Dendritic cell treated with granulocyte-macrophage colony-stimulating factor and Interleukin-4, amounts not matched to agents 40 ng/mL and 50 ng/mL, for 4 days (primary cell): ENCODE results near the gene RUBCNL.
A peak's percentile ranks its signal among the peaks of the same experiment; 100 is the strongest.

Experiments used
- H3K27ac Mint-ChIP-seq: one replicate; pipeline ENCODE4 v1.8.0; 2022; ENCODE audit warnings: mild to moderate bottlenecking, mixed read lengths
- H3K27me3 Mint-ChIP-seq: one replicate; pipeline ENCODE4 v1.8.0; 2022; ENCODE audit warnings: mild to moderate bottlenecking, mixed read lengths
- H3K36me3 Mint-ChIP-seq: one replicate; pipeline ENCODE4 v1.8.0; 2022; ENCODE audit warnings: low read depth, mixed read lengths
- H3K4me1 Mint-ChIP-seq: one replicate; pipeline ENCODE4 v1.8.0; 2022; ENCODE audit warnings: low read depth, mixed read lengths
- H3K4me3 Mint-ChIP-seq: one replicate; pipeline ENCODE4 v1.8.0; 2022; ENCODE audit warnings: mild to moderate bottlenecking, moderate library complexity, mixed read lengths
- H3K9me3 Mint-ChIP-seq: one replicate; pipeline ENCODE4 v1.8.0; 2022; ENCODE audit warnings: mixed read lengths
- intact Hi-C: fragments of 100-400 bp; cut with micrococcal nuclease; formaldehyde crosslinking; loops from one replicate; pipeline ENCODE4 v1.15.0; 2022

RUBCNL gene

GRCh38 chr13:46320406-46320805 lies 66.6 kb downstream of the RUBCNL start:
- peak overlapping the region; percentile 50 for H3K4me3 Mint-ChIP-seq

GRCh38 chr13:46318986-46319385 lies 68.1 kb downstream of the RUBCNL start:
- no peaks in the 10 kb centered on the region for H3K36me3 Mint-ChIP-seq
- H3K4me1 Mint-ChIP-seq: peaks cover 64% of the 10 kb centered on the region
- intact Hi-C loops: no loop called here

More at GRCh38 chr13:46320406-46320805, 66.6 kb downstream of the RUBCNL start:
- H3K9me3 Mint-ChIP-seq: no peaks in the 10 kb centered on the region
- no peaks in the 10 kb centered on the region for H3K36me3 Mint-ChIP-seq
- intact Hi-C loops: loop anchor here (2.0 to 5.0 kb wide), 3 partner anchors 33 to 513 kb away; no protein-coding TSS in a partner anchor
- H3K4me1 Mint-ChIP-seq: peaks cover 67% of the 10 kb centered on the region
- H3K27ac Mint-ChIP-seq: peak overlapping the region; percentile 85
- no peaks in the 10 kb centered on the region for H3K27me3 Mint-ChIP-seq

GRCh38 chr13:46317120-46317519 lies 69.9 kb downstream of the RUBCNL start:
- no peak overlapping the region for H3K27ac Mint-ChIP-seq

More at GRCh38 chr13:46318986-46319385, 68.1 kb downstream of the RUBCNL start:
- Mint-ChIP-seq H3K27ac (peak overlapping the region; percentile 85), H3K27me3 (no peaks in the 10 kb centered on the region), H3K4me3 (no peak overlapping the region), H3K9me3 (no peaks in the 10 kb centered on the region)

GRCh38 chr13:46315491-46316075 lies 71.5 kb downstream of the RUBCNL start:
- Mint-ChIP-seq H3K4me1 (peaks cover 59% of the 10 kb centered on the region), H3K9me3 (peaks cover 2% of the 10 kb centered on the region), H3K36me3 (no peaks in the 10 kb centered on the region), H3K27me3 (no peaks in the 10 kb centered on the region), H3K27ac (no peak overlapping the region), H3K4me3 (no peak overlapping the region)
- intact Hi-C loops: no loop called here

More at GRCh38 chr13:46317120-46317519, 69.9 kb downstream of the RUBCNL start:
- intact Hi-C loops: no loop called here
- no peaks in the 10 kb centered on the region for H3K36me3 Mint-ChIP-seq
- H3K9me3 Mint-ChIP-seq: no peaks in the 10 kb centered on the region
- peaks cover 68% of the 10 kb centered on the region for H3K4me1 Mint-ChIP-seq
- no peaks in the 10 kb centered on the region for H3K27me3 Mint-ChIP-seq
- H3K4me3 Mint-ChIP-seq: no peak overlapping the region

DNA sequence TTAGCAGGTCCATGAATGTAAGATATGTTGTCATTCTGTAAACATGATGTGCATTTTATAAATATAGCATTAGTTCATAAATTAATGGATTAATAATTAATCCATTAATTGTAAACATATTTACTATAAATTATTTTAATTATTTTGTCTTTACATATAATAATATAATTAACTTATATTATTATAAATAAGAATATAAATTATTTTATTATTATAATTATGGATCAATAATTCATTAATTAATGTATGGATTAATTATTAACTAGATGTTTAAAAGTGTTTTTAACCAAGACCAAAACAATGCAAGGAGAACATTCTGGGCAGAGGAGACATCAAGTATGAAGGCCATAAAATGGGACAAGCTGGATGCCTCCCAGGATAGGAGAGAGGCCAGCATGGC lies 72.0 kb downstream of the RUBCNL start:
- no peak overlapping the region for H3K4me3 Mint-ChIP-seq
- peaks cover 2% of the 10 kb centered on the region for H3K36me3 Mint-ChIP-seq
- H3K4me1 Mint-ChIP-seq: peaks cover 53% of the 10 kb centered on the region
- peaks cover 7% of the 10 kb centered on the region for H3K9me3 Mint-ChIP-seq
- no peak overlapping the region for H3K27ac Mint-ChIP-seq
- intact Hi-C loops: no loop called here
- no peaks in the 10 kb centered on the region for H3K27me3 Mint-ChIP-seq

DNA sequence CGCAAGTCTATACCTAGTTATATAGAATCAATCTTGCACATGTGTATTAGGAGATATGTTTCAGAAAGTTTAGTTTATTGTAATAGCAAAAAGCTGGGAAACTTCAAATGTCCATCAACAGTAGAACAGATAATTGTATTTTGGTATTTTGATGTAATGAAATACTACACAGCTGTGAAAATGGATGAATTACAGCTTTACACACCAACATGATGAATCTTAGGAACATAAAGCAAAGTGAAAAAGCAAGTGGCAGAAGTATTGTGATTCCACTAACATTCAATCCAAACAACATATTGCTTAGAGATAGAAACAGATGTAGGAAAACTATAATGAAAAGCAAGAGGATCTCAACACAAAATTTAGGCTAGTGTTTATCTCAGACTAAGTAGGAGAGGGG lies 72.5 kb downstream of the RUBCNL start:
- Mint-ChIP-seq H3K36me3 (peaks cover 6% of the 10 kb centered on the region), H3K27me3 (no peaks in the 10 kb centered on the region), H3K4me1 (peaks cover 51% of the 10 kb centered on the region), H3K27ac (no peak overlapping the region), H3K9me3 (peaks cover 12% of the 10 kb centered on the region), H3K4me3 (no peak overlapping the region)
- intact Hi-C loops: no loop called here

DNA sequence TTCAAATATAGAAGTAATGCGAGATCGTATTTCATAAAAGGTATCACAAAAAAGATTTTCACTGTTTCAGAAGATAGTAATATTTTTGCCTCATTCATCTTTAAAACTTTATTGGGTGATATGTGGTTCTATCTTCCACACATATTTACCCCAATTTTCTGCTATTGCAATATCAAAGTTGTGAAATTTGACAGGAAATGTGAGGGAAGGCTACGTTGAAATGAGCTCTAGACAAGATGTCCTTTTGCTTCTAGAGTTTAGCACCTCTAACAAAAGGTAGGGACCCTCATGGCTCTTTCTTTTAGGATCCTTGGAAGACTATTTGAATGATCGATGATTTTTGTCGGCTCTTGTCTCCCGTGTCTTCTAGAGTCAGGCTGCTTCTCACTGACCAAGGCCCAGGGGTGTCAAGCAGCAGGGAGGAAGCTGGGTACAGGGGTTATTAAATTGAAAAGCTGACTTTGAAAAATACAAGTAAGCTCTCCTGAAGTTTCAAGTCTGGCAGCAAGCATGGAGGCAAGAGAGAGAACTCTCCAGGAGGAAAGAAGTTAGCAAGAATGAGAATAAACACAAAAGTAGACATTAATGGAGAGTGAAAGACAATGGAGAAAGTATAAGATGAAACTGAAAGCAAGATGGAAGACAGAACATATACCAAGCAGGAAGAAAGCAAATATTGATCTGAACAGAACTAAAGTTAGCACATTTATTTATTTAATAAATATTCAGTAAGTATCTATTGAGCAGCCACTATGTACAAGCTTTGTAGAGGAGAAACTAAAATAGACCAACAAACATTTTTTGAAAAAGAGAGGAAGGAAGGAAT lies 73.4 kb downstream of the RUBCNL start:
- Mint-ChIP-seq H3K36me3 (peaks cover 6% of the 10 kb centered on the region), H3K4me3 (no peak overlapping the region), H3K4me1 (peaks cover 43% of the 10 kb centered on the region), H3K9me3 (peaks cover 16% of the 10 kb centered on the region), H3K27me3 (no peaks in the 10 kb centered on the region), H3K27ac (peak overlapping the region; percentile 51)
- intact Hi-C loops: no loop called here

DNA sequence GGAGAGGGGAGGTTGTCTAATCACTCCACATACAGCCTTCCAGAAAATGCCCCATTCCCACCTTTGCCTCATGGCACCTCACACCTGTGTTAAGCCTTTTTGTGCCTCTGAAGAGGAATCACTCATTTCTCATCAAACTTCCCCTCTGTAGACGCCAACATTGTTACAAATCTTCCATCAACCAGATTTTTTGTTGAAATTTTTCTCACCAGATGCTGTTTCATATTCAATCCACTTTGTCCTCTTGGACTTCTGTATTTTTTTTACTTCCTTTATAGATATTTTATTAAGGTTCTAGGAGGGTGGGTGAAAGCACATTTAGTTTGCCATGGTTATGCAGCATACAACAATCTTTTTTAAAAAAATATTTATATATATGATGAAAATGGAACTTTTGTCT lies 74.0 kb downstream of the RUBCNL start:
- Mint-ChIP-seq H3K4me1 (peaks cover 46% of the 10 kb centered on the region), H3K36me3 (peaks cover 6% of the 10 kb centered on the region), H3K27me3 (no peaks in the 10 kb centered on the region), H3K9me3 (peaks cover 16% of the 10 kb centered on the region), H3K4me3 (no peak overlapping the region), H3K27ac (peak overlapping the region; percentile 15)
- intact Hi-C loops: no loop called here

- Mint-ChIP-seq H3K36me3 (peaks cover 6% of the 10 kb centered on the region), H3K27me3 (no peaks in the 10 kb centered on the region)
These were observed 75.8 kb downstream of the RUBCNL start for GRCh38 chr13:46311217-46311616.

GRCh38 chr13:46310066-46310465 lies 77.0 kb downstream of the RUBCNL start:
- Mint-ChIP-seq H3K27me3 (no peaks in the 10 kb centered on the region), H3K27ac (no peak overlapping the region), H3K4me1 (peaks cover 34% of the 10 kb centered on the region), H3K9me3 (peaks cover 16% of the 10 kb centered on the region), H3K36me3 (peaks cover 6% of the 10 kb centered on the region), H3K4me3 (no peak overlapping the region)
- intact Hi-C loops: no loop called here

More at GRCh38 chr13:46311217-46311616, 75.8 kb downstream of the RUBCNL start:
- Mint-ChIP-seq H3K27ac (no peak overlapping the region), H3K4me1 (peaks cover 41% of the 10 kb centered on the region), H3K9me3 (peaks cover 16% of the 10 kb centered on the region), H3K4me3 (no peak overlapping the region)
- intact Hi-C loops: no loop called here

GRCh38 chr13:46307554-46307953 lies 79.5 kb downstream of the RUBCNL start:
- H3K27me3 Mint-ChIP-seq: no peaks in the 10 kb centered on the region
- peaks cover 6% of the 10 kb centered on the region for H3K36me3 Mint-ChIP-seq
- H3K27ac Mint-ChIP-seq: no peak overlapping the region
- no peak overlapping the region for H3K4me3 Mint-ChIP-seq
- H3K4me1 Mint-ChIP-seq: peaks cover 44% of the 10 kb centered on the region
- intact Hi-C loops: no loop called here
- H3K9me3 Mint-ChIP-seq: peaks cover 16% of the 10 kb centered on the region

GRCh38 chr13:46304546-46304945 lies 82.5 kb downstream of the RUBCNL start:
- H3K9me3 Mint-ChIP-seq: peaks cover 4% of the 10 kb centered on the region
- intact Hi-C loops: no loop called here
- H3K27me3 Mint-ChIP-seq: no peaks in the 10 kb centered on the region
- H3K4me1 Mint-ChIP-seq: peaks cover 37% of the 10 kb centered on the region
- peak overlapping the region; percentile 81 for H3K27ac Mint-ChIP-seq
- no peaks in the 10 kb centered on the region for H3K36me3 Mint-ChIP-seq
- no peak overlapping the region for H3K4me3 Mint-ChIP-seq

DNA sequence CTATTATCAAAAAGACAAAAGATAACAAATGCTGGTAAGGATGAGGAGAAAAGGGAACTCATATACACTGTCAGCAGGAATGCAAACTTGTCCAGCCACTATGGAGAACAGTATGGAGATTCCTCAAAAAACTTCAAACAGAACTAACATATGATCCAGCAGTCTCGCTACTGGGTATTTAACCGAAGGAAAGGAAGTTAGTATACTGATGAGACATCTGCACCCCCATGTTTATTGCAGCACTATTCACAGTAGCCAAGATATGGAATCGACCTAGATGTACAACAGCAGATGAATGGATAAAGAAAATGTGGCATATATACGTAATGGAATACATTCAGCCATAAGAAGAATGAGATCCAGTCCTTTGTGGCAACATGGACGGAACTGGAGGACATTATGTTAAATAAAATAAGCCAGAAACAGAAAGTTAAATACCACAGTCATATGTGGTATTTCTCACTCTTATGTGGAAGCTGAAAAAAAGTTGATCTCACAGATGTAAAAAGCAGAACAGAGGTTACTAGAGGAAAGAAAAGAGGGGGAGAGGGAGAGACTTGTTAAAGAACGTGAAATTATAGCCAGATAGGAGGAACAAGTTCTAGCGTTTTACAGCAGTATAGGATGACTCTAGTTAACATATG lies 83.2 kb downstream of the RUBCNL start:
- H3K27ac Mint-ChIP-seq: peak overlapping the region; percentile 81
- H3K4me1 Mint-ChIP-seq: peaks cover 41% of the 10 kb centered on the region
- intact Hi-C loops: no loop called here
- H3K27me3 Mint-ChIP-seq: no peaks in the 10 kb centered on the region
- no peaks in the 10 kb centered on the region for H3K36me3 Mint-ChIP-seq
- no peaks in the 10 kb centered on the region for H3K9me3 Mint-ChIP-seq
- peak overlapping the region; percentile 63 for H3K4me3 Mint-ChIP-seq

DNA sequence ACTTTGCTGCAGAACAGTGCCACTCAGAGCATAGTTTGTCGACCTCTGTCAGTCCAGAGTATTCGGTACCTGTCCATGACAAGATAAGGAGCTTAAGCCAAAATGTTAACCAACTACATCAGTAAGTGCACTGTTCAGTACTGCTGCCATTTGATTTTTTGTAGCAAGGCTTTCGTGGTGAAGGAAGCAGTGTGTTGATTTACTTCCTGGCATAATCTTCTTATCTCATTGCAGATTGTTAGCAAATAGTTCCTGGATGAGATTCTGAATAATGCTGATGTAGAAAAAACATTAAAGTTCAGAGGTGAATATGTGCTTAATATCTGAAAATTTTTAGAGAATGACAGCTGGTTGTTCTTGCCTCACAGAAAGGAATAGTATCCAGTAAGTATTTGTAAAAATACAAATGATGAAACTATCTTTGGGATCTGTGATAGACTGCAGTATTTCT lies 89.7 kb downstream of the RUBCNL start:
- H3K27ac Mint-ChIP-seq: peak overlapping the region; percentile 77
- H3K9me3 Mint-ChIP-seq: no peaks in the 10 kb centered on the region
- H3K36me3 Mint-ChIP-seq: no peaks in the 10 kb centered on the region
- H3K4me1 Mint-ChIP-seq: peaks cover 62% of the 10 kb centered on the region
- no peaks in the 10 kb centered on the region for H3K27me3 Mint-ChIP-seq
- intact Hi-C loops: no loop called here
- no peak overlapping the region for H3K4me3 Mint-ChIP-seq
